Coronary artery (tissue), 2 donors: ENCODE results near the gene LMCD1.

Source experiments
- DNase-seq: peaks from one replicate; pipeline ENCODE4 v3.0.0-alpha.2; 2017; ENCODE audit warnings: low spot score
- H3K27ac ChIP-seq, 2 donors: fragments of 200-600 bp; sonication (generic); one replicate each; pipeline ENCODE4 v1.5.1; 2016 to 2019
- H3K4me3 ChIP-seq: fragments of 200-600 bp; sonication (generic); 2 replicates; pipeline ENCODE4 v1.5.1; 2016; ENCODE audit warnings: mild to moderate bottlenecking, moderate library complexity
- TF ChIP-seq, protein P1 (sequence below): fragments of 200-600 bp; sonication (generic); IDR thresholded peaks from one replicate; pipeline ENCODE4 v1.5.1; 2019; ENCODE audit warnings: antibody characterized with exemption

Gene LMCD1

DNA sequence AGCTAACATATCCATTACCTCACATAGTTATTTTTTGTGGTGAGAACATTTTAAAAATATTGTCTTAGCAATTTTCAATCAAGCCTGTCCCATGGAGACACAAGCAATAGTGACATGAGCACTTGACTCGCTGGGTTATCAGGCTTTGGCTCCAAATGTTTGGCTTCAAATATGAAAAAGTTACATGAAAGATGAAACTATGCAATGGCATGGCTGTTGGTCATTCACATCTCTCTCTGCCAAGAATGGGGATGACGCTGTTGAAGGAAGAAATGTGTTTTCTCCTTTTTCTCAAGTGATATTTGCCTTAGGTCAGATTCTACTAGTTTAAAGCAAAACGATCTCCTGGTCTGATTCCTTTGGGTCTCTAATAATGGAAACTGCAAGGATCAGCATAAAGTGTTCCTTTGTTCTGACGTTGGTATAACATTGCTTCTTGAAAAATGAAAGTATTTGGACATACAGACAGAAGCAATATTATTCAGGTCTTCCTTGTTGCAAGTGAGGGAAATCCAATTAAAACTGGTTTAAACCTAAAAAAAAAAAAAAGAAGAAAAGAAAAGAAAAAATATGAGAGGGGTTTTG lies 71.8 kb downstream of the LMCD1 start:
- TF ChIP-seq, protein P1, sequence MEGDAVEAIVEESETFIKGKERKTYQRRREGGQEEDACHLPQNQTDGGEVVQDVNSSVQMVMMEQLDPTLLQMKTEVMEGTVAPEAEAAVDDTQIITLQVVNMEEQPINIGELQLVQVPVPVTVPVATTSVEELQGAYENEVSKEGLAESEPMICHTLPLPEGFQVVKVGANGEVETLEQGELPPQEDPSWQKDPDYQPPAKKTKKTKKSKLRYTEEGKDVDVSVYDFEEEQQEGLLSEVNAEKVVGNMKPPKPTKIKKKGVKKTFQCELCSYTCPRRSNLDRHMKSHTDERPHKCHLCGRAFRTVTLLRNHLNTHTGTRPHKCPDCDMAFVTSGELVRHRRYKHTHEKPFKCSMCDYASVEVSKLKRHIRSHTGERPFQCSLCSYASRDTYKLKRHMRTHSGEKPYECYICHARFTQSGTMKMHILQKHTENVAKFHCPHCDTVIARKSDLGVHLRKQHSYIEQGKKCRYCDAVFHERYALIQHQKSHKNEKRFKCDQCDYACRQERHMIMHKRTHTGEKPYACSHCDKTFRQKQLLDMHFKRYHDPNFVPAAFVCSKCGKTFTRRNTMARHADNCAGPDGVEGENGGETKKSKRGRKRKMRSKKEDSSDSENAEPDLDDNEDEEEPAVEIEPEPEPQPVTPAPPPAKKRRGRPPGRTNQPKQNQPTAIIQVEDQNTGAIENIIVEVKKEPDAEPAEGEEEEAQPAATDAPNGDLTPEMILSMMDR: no peak
- no peak for DNase-seq
- H3K4me3 ChIP-seq: peak overlapping the region; percentile 12
- H3K27ac ChIP-seq: peak overlapping the region; percentile 59 to 78

DNA sequence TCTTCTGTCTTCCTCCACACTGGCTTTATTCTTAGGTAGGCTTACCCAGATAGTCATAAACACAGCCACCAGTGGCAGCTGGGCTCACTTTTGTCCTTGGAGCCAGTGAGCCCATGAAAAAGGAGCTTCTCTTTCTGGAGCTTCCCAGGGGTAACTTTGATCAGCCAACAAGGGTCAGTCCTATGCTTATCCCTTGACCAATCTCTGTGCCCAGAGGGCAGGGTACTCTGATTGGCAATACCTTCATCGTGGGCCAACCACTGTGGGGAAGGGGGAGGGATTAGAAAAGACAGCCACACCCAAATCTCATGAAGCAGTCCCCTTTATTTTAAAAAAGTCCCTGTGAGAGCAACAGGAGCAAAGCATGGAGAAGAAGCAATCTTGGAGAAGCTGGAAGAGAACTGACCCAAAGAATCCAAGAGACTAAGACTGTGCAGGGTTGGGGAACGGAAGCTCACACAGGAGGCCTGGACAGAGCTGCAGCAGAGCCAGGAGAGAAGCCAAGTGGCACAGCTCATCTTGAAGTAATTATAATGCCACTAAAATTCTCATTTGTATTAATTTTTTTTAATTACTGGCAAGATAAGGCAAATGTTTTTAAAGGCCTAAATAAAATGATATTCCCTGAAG lies 72.5 kb downstream of the LMCD1 start:
- TF ChIP-seq, protein P1: no peak
- H3K4me3 ChIP-seq: no peak overlapping the region
- peak overlapping the region; percentile 59 to 78 for H3K27ac ChIP-seq
- DNase-seq: no peak

DNA sequence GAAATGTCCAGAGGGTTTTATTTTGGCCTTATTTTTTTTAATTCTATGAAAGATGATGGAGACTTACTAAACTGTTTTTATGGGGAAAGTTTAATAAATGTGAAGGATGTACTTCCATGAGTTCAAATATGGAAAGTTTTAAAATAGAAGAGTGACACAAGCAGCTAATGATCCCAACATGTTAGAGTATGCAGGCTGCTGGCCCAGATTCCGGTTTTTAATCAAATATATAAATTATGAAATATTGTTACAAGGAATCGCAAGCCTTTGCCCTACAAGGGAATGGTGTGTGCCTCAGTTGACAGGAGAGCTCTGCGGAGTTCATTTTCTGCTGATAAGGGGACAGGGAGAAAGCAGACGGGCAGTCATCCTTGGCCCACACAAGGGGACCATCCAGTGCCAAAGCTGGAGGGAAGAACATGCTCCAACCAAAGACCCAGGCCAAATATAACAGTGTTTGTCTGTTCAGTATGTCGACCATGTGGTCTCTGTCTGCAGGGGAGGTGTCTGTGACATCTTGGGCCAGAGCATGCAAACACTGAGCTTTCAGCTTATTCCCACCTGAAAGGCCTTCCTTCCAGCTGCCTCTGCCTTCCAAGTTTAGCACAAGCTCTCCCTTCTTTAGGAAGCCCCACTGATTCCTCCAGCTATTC lies 73.2 kb downstream of the LMCD1 start:
- no peak for DNase-seq
- no peak overlapping the region for H3K4me3 ChIP-seq
- TF ChIP-seq, protein P1: no peak
- H3K27ac ChIP-seq: peak overlapping the region; percentile 59 to 78

DNA sequence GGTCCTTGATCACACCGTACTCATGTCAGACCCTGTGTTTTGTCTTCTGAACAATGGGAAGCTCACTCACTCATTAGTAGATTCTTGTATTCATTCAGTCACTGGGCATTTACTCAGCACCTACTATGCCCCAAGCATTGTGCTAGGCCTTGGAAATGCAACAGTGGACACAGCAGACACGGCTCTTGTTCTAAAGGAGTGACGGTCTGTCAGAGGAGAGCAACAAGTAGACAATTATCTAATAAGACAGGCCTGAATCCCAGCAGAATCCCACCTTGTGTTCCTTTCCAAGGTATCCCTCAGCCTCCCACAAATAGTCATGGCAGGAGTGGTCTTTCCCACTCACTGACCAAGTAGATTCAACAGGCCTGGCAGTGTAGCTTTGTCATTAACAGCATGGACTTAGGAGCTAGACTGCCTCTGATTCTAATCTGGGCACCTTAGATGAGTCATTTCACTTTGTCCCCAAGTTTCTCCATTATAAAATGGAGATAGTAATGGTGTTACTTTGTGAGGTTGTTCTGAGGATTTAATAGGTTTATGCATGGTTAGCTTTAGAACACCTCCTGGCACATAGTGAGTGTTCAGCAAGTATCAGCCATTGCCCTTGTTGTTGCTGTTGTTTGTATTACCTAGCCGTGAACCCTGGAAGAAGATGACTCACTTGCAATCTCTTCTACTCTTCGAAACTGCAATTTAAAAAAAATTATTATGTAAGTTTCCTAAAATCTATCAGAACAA lies 73.9 kb downstream of the LMCD1 start:
- peak overlapping the region; percentile 59 to 78 for H3K27ac ChIP-seq

DNA sequence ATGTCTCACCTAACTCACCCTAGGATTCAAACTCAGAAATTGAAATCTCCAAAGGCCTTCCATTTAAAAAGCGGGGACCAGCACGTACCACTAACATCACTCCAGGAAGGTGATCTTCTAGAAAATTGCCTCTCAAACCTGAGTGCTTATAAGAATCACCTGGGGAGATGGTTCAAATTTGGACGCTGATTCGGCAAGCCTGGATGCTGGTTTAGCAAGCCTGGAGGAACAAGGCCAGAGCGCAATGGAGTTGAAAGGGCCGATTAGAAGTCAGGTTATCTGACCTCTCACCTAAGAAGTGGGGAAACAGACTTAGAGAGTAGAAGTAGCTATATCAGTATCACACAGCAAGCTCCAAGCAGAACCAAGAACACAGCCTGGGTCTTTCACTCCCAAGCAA lies 74.8 kb downstream of the LMCD1 start:
- H3K27ac ChIP-seq: peak overlapping the region in 1 of 2 donors; percentile 63
- TF ChIP-seq, protein P1: no peak
- no peak for DNase-seq
- H3K4me3 ChIP-seq: no peak overlapping the region

More for the DNA sequence above, 73.9 kb downstream of the LMCD1 start:
- TF ChIP-seq, protein P1: no peak
- H3K4me3 ChIP-seq: no peak overlapping the region
- no peak for DNase-seq

DNA sequence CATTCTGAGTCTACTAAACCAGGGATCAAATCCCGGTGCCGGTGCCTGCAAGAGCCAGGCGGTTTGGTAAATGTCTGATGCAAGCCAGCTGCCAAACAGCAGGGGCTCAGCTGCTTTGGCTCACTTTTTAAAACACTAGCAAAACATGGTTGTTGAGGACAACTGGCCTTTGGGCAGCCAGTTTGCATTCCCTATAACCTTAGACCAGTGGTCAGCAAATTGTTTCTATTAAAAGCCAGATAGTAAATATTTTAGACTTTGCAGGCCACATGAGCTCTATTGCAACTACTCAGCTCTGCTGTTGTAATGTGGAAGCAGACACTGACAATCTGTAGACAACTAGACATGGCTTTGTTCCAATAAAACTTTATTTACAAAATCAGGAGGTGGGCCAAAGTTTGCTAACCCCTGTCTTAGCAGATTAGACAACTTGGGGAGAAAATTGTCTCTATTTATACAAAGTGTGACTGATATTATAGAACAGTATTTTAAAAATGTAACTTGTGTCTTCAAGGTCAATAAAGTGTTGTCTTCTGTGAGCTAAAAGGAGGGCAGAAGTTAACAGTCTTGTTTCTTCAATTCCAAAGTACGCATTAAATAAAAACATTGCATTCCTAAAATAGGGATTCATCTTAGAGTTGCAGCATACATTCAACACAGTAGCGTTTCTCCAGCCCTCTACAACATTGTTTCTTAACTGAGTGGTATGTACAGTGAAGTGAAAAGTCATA lies 75.4 kb downstream of the LMCD1 start:
- Histone ChIP-seq H3K27ac (peak overlapping the region in 1 of 2 donors; percentile 63), H3K4me3 (no peak overlapping the region)
- no peak for DNase-seq
- TF ChIP-seq, protein P1: no peak
